K562 (cell line): ENCODE measurements around the gene PRUNE1. TPM values are rescaled to one million over a fixed set of nuclear protein-coding genes. Genes with fewer than 3 reads are reported as not detected.

Experiments used
- ELF1 ChIP-seq: fragments of 200-800 bp; sonication (Bioruptor generic); IDR thresholded peaks from 2 replicates; pipeline ENCODE4 v1.6.1; 2016; ENCODE audit warnings: missing genetic modification characterization, missing compliant biosample characterization
- FOXA3 ChIP-seq, 2 experiments: fragments of 450-650 bp in 1 of 2; sonication (generic) in 1 of 2; formaldehyde crosslinking; IDR thresholded peaks in 1 of 2; conservative IDR thresholded peaks in 1 of 2; 2 replicates each; pipeline versions ENCODE4 v1.4.0 to v1.8.0; 2020 to 2022; ENCODE audit warnings: mild to moderate bottlenecking in 2 of 2, missing genetic modification reagents in 1 of 2
- RNF2 ChIP-seq: sonication (generic); IDR thresholded peaks from 2 replicates; pipeline ENCODE4 v1.6.1; 2016
- RNF219 ChIP-seq: fragments of 250-450 bp; sonication (Bioruptor Pico); IDR thresholded peaks from 2 replicates; pipeline ENCODE4 v1.5.0; 2022; ENCODE audit warnings: mild to moderate bottlenecking
- SNRNP70 ChIP-seq: fragments of 200-400 bp; formaldehyde crosslinking; optimal IDR thresholded peaks from 2 replicates; pipeline ENCODE3; 2017; ENCODE audit warnings: low read depth, low read length
- SP1 ChIP-seq: sonication (generic); formaldehyde crosslinking; IDR thresholded peaks from 2 replicates; pipeline ENCODE4 v1.8.1; 2022; ENCODE audit warnings: mild to moderate bottlenecking, missing genetic modification reagents
- TARDBP ChIP-seq: fragments of 450-650 bp; IDR thresholded peaks from 2 replicates; pipeline ENCODE4 v1.6.1; 2016
- TFAP4 ChIP-seq: sonication (generic); formaldehyde crosslinking; IDR thresholded peaks from 2 replicates; pipeline ENCODE4 v1.8.0; 2022; ENCODE audit warnings: missing genetic modification reagents, mild to moderate bottlenecking, moderate library complexity, borderline replicate concordance
- ZNF175 ChIP-seq: fragments of 200-800 bp; sonication (Bioruptor generic); IDR thresholded peaks from 2 replicates; pipeline ENCODE4 v1.6.1; 2016; ENCODE audit warnings: low read depth, mild to moderate bottlenecking, missing genetic modification characterization, missing compliant biosample characterization
- polyA plus RNA-seq, 8 experiments: library from polyadenylated mRNA; depleted of rRNA in 4 of 8; stranded (reverse) in 5 of 8; unstranded in 3 of 8; fragments of >200 nt; fragmentation: Nextera tagmentation in 2 of 8; fragmentation: Illumina TruSeq in 1 of 8; extraction: Ambion mirVana in 2 of 8; extraction: Trizol in 1 of 8; gene quantifications; 2 replicates each; pipeline versions ENCODE4 v1.2.1 to v1.2.3, GENCODE V29; 2011 to 2014; ENCODE audit warnings: inconsistent platforms in 1 of 8, missing spikeins in 1 of 8
- total RNA-seq, 7 experiments: library from RNA; depleted of rRNA in 6 of 7; stranded (reverse); fragments of >200 nt in 6 of 7; fragmentation: Illumina TruSeq in 2 of 7; extraction: Trizol in 2 of 7; gene quantifications; 2 replicates each; pipeline versions ENCODE4 v1.2.1 to v1.2.3, GENCODE V29; 2011 to 2021; ENCODE audit warnings: low replicate concordance in 1 of 7
- TF ChIP-seq, protein P1 (sequence below): sonication (generic); formaldehyde crosslinking; IDR thresholded peaks from 2 replicates; pipeline ENCODE4 v1.8.0; 2023; ENCODE audit warnings: missing genetic modification reagents, mild to moderate bottlenecking, borderline replicate concordance
- TF ChIP-seq, protein P2 (sequence below), 3 experiments: IDR thresholded peaks in 2 of 3; conservative IDR thresholded peaks in 1 of 3; 2 replicates each; pipeline ENCODE4 v1.5.1; 2011 to 2012; ENCODE audit warnings: low read length in 3 of 3, mild to moderate bottlenecking in 3 of 3, control low read depth in 2 of 3, improper control_type of control experiment in 1 of 3, inconsistent platforms in 1 of 3, low read depth in 1 of 3, mixed read lengths in 1 of 3, moderate library complexity in 1 of 3; ENCODE audit not compliant: insufficient read depth in 2 of 3

Gene PRUNE1
- total and polyA plus RNA-seq, 9 of the 15 experiments (the other 6 are each of a cell fraction or from before 2014, with no cell fraction given), result 16.7 to 48.3 (median 26.2) TPM

DNA sequence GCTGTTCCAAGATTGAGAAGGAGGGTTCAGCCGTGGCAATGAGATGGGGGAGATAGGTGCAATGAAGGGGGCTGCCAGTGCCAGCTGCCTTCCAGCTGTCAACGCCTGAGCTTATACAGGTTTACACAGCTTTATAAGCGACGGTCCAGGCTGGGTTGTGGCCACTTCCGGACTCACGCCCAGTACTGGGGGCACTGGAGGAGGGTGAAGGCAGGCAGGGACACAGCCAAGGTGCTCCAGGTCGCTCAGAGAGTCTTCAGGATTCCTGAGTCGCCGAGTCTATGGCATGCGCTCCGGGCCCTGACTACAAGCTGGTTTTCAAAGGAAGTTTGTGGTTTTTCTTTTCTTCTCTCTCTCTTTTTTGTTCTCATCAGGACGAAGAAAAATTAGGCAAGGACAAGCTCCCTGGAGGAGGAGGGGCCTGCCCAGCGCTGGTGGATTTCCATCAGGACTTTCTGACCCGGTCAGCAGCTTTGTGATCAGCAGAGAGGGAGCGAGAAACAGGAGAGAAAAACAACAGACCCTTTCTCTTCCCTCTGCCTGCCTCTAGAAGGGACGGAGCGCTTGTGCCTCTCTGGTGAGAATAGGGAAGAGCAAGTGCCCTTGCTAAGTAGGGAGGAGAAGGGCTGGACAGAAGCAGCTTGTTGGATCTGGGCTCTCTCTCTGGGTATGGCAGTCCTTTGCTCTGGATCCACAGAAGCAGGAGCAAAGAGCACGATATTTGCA, 1.8 kb upstream of the PRUNE1 start, which contains the start of gene MINDY1 (continued):
- TF ChIP-seq FOXA3 (CRISPR knock-in tag; conservative IDR thresholded peaks at IDR 0.05 in 1 of 2, IDR thresholded peaks at IDR 0.05 in 1 of 2), result no peak
- TF ChIP-seq SP1 (CRISPR knock-in tag), result 0 out of 2 replicates have a peak, but pooled peaks have one; percentile 26
- no peak for TF ChIP-seq SNRNP70
- peak; percentile 70 for TF ChIP-seq TFAP4 (CRISPR knock-in tag)
- TF ChIP-seq, protein P1, sequence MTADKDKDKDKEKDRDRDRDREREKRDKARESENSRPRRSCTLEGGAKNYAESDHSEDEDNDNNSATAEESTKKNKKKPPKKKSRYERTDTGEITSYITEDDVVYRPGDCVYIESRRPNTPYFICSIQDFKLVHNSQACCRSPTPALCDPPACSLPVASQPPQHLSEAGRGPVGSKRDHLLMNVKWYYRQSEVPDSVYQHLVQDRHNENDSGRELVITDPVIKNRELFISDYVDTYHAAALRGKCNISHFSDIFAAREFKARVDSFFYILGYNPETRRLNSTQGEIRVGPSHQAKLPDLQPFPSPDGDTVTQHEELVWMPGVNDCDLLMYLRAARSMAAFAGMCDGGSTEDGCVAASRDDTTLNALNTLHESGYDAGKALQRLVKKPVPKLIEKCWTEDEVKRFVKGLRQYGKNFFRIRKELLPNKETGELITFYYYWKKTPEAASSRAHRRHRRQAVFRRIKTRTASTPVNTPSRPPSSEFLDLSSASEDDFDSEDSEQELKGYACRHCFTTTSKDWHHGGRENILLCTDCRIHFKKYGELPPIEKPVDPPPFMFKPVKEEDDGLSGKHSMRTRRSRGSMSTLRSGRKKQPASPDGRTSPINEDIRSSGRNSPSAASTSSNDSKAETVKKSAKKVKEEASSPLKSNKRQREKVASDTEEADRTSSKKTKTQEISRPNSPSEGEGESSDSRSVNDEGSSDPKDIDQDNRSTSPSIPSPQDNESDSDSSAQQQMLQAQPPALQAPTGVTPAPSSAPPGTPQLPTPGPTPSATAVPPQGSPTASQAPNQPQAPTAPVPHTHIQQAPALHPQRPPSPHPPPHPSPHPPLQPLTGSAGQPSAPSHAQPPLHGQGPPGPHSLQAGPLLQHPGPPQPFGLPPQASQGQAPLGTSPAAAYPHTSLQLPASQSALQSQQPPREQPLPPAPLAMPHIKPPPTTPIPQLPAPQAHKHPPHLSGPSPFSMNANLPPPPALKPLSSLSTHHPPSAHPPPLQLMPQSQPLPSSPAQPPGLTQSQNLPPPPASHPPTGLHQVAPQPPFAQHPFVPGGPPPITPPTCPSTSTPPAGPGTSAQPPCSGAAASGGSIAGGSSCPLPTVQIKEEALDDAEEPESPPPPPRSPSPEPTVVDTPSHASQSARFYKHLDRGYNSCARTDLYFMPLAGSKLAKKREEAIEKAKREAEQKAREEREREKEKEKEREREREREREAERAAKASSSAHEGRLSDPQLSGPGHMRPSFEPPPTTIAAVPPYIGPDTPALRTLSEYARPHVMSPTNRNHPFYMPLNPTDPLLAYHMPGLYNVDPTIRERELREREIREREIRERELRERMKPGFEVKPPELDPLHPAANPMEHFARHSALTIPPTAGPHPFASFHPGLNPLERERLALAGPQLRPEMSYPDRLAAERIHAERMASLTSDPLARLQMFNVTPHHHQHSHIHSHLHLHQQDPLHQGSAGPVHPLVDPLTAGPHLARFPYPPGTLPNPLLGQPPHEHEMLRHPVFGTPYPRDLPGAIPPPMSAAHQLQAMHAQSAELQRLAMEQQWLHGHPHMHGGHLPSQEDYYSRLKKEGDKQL, result no peak
- TF ChIP-seq ZNF175 (CRISPR knock-in tag), result peak; percentile 30; the same call in 1 of the 2 replicates
- TF ChIP-seq, protein P2, sequence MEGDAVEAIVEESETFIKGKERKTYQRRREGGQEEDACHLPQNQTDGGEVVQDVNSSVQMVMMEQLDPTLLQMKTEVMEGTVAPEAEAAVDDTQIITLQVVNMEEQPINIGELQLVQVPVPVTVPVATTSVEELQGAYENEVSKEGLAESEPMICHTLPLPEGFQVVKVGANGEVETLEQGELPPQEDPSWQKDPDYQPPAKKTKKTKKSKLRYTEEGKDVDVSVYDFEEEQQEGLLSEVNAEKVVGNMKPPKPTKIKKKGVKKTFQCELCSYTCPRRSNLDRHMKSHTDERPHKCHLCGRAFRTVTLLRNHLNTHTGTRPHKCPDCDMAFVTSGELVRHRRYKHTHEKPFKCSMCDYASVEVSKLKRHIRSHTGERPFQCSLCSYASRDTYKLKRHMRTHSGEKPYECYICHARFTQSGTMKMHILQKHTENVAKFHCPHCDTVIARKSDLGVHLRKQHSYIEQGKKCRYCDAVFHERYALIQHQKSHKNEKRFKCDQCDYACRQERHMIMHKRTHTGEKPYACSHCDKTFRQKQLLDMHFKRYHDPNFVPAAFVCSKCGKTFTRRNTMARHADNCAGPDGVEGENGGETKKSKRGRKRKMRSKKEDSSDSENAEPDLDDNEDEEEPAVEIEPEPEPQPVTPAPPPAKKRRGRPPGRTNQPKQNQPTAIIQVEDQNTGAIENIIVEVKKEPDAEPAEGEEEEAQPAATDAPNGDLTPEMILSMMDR (IDR thresholded peaks at IDR 0.05 in 2 of 3, conservative IDR thresholded peaks at IDR 0.05 in 1 of 3; ENCODE audit: insufficient read depth in 2 of 3, low read depth in 1 of 3, low read length in 3 of 3), result peak; percentile 77 to 87 (median 82)
- TF ChIP-seq TARDBP, result no peak
- TF ChIP-seq ELF1 (tag), result peak; percentile 54
- TF ChIP-seq RNF2, result no peak
- TF ChIP-seq RNF219 (CRISPR knock-in tag), result no peak
